Tibial nerve (tissue), 4 donors: Measurements from ENCODE around the gene NEDD4L. TPM values are rescaled to one million over a fixed set of nuclear protein-coding genes. Genes with fewer than 3 reads are reported as not detected.

ENCODE experiments used
- DNase-seq, 2 donors: peaks; one replicate each; pipeline ENCODE4 v3.0.0-alpha.2; 2019; ENCODE audit warnings: low spot score in 2 of 2
- H3K27ac ChIP-seq, 4 donors: fragments of 200-600 bp; sonication (generic) in 3 of 4; one replicate each; pipeline ENCODE4 v1.5.1; 2017 to 2019; ENCODE audit warnings: mild to moderate bottlenecking in 1 of 4
- H3K27me3 ChIP-seq, 2 donors: fragments of 200-600 bp; sonication (generic) in 1 of 2; one replicate each; pipeline versions ENCODE4 v1.5.1 to v1.6.0; 2017 to 2019
- H3K36me3 ChIP-seq, 3 donors: fragments of 200-600 bp; sonication (generic); one replicate each; pipeline ENCODE4 v1.5.1; 2018 to 2019
- H3K4me1 ChIP-seq, 4 donors: fragments of 200-600 bp; sonication (generic) in 3 of 4; one replicate each; pipeline ENCODE4 v1.5.1; 2017 to 2019
- H3K4me3 ChIP-seq, 4 donors: fragments of 200-600 bp; sonication (generic) in 3 of 4; one replicate each; pipeline ENCODE4 v1.5.1; 2017 to 2019; ENCODE audit warnings: mild to moderate bottlenecking in 1 of 4, moderate library complexity in 1 of 4
- H3K9me3 ChIP-seq, 4 donors: fragments of 200-600 bp; sonication (generic) in 3 of 4; one replicate each; pipeline ENCODE4 v1.5.1; 2017 to 2019
- CTCF ChIP-seq, 5 experiments: fragments of 200-600 bp in 3 of 5; fragments of 450-650 bp in 2 of 5; sonication (generic) in 3 of 5; IDR thresholded peaks; one replicate each; pipeline ENCODE4 v1.5.1; 2016 to 2019; ENCODE audit warnings: antibody characterized with exemption in 5 of 5, mild to moderate bottlenecking in 3 of 5, moderate library complexity in 2 of 5
- EP300 ChIP-seq, 2 donors: sonication (generic); formaldehyde crosslinking; IDR thresholded peaks; one replicate each; pipeline ENCODE4 v1.6.1; 2017; ENCODE audit warnings: antibody characterized with exemption in 2 of 2, mild to moderate bottlenecking in 1 of 2
- POLR2A ChIP-seq, 2 donors: fragments of 450-650 bp; IDR thresholded peaks; one replicate each; pipeline ENCODE4 v1.6.1; 2017; ENCODE audit warnings: antibody characterized with exemption in 2 of 2, mild to moderate bottlenecking in 2 of 2, moderate library complexity in 2 of 2
- WGBS, 2 donors: methylation state at CpG; one replicate each; pipeline ENCODE4 v1.1.5; 2018; 5-methylcytosine and 5-hydroxymethylcytosine counted together
- total RNA-seq, 4 donors: library from RNA; depleted of rRNA; stranded (reverse); fragments of >200 nt; gene quantifications; one replicate each; pipeline ENCODE4 v1.1.0, GENCODE V29; 2016

Gene NEDD4L
- total RNA-seq, 4 donors from 2014 or later, result 15.3 to 59.9 (median 26.8) TPM

DNA sequence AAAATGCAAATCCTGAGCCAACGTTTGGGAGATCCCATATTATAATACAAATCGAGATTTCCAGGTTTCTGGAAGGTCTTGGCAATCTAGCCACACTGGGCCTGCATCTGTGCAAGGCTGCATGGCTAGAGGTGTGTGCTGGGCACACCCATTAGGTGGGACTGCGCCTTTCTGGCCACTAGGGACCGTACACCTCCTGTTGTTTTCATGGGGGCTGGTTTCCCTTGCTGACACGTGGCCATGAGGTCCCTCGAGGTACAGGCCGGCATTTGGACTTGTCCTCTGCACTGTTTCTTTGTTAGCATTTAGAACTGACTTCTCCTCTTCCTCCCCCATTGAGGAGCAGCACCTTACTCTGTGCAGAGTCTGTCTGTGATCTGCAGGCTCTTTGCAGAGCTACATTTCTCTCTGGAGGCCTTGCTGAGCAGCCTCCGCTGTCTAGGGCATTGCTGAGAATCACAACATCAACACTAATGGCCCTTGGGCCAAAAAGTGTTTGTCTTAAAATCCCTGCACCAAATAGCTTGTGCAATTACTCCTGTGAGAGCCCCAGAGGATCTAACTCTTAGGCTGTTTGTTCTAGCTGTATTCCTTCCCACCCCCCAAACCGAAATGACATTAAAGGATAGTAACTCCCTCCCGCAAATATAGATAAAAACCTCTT lies 131.2 kb downstream of the NEDD4L start:
- Histone ChIP-seq H3K4me3 (no peak overlapping the region), H3K9me3 (no peaks in the 10 kb centered on the region), H3K4me1 (peaks cover 0 to 34% (median 8%) of the 10 kb centered on the region in 4 donors), H3K27me3 (no peaks in the 10 kb centered on the region), H3K36me3 (peaks cover 0 to 4% (median 0%) of the 10 kb centered on the region in 3 donors), H3K27ac (no peak overlapping the region)
- no peak for DNase-seq
- no peak for TF ChIP-seq POLR2A (IDR thresholded peaks at IDR 0.05)
- no peak for TF ChIP-seq CTCF (IDR thresholded peaks at IDR 0.05)
- no peak for TF ChIP-seq EP300 (IDR thresholded peaks at IDR 0.05)
- 58 to 60% methylated on average over 10 of the region's 10 CpGs for WGBS, 2 donors

- 89% methylated on average over 5 of the region's 5 CpGs for WGBS, 2 donors
- Histone ChIP-seq H3K9me3 (no peaks in the 10 kb centered on the region), H3K4me3 (no peak overlapping the region), H3K36me3 (peaks cover 0 to 4% (median 0%) of the 10 kb centered on the region in 3 donors), H3K27ac (no peak overlapping the region), H3K27me3 (no peaks in the 10 kb centered on the region), H3K4me1 (peaks cover 0 to 34% (median 8%) of the 10 kb centered on the region in 4 donors)
- no peak for DNase-seq
- TF ChIP-seq POLR2A (IDR thresholded peaks at IDR 0.05), result no peak
Observed at GRCh38 chr18:58175786-58176176, 131.8 kb downstream of the NEDD4L start.

DNA sequence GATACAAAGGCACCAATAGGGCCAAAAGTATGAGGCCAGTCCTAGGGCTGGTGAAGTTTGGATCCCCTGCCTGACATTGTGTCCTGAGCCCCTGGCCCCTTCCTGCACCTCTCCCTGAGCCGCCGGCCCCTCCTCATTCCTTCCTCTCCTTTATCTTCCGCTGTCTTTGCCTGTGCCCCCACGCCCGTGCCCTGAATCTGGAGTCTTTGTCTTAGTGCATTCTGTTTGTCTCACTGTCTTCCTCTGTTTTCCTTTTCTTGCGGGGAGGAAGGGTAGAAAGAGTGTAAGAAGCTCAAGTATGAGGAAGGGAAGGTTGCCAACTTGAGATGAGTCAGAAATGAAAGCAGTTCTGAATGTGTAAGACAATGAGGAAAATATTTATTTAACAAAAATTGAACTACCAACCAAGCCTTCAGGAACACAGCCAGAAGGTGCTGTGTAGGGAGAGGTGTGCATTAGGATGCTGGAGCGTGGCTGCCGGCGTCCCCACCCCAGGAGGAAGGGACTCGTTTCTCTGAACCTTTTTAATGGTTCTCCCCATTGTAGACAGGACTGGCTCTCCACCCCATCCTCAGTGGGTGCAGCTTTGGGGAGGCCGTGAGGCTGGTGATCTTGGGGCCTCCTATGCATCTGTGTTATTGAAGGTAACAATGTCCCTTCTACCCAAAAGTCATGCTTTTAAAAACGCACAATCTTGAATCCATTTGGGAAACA lies 133.1 kb downstream of the NEDD4L start:
- peak in 1 of 2 donors; percentile 24 for DNase-seq
- WGBS, 2 donors, result 41 to 50% methylated on average over 12 of the region's 12 CpGs
- Histone ChIP-seq H3K27me3 (no peaks in the 10 kb centered on the region), H3K27ac (no peak overlapping the region), H3K4me3 (no peak overlapping the region), H3K9me3 (no peaks in the 10 kb centered on the region), H3K4me1 (peaks cover 0 to 34% (median 8%) of the 10 kb centered on the region in 4 donors), H3K36me3 (no peaks in the 10 kb centered on the region)
- TF ChIP-seq POLR2A (IDR thresholded peaks at IDR 0.05), result no peak
- no peak for TF ChIP-seq EP300 (IDR thresholded peaks at IDR 0.05)
- no peak for TF ChIP-seq CTCF (IDR thresholded peaks at IDR 0.05)

GRCh38 chr18:58177896-58178470 lies 134.0 kb downstream of the NEDD4L start:
- TF ChIP-seq POLR2A (IDR thresholded peaks at IDR 0.05), result no peak
- no peak for TF ChIP-seq CTCF (IDR thresholded peaks at IDR 0.05)
- Histone ChIP-seq H3K27ac (no peak overlapping the region), H3K27me3 (no peaks in the 10 kb centered on the region), H3K4me1 (peaks cover 0 to 34% (median 8%) of the 10 kb centered on the region in 4 donors), H3K4me3 (no peak overlapping the region), H3K36me3 (no peaks in the 10 kb centered on the region), H3K9me3 (no peaks in the 10 kb centered on the region)
- DNase-seq, result no peak
- WGBS, 2 donors, result 53 to 70% methylated on average over 4 of the region's 4 CpGs

- 46 to 47% methylated on average over 8 of the region's 8 CpGs for WGBS, 2 donors
- no peak for DNase-seq
- Histone ChIP-seq H3K4me1 (peaks cover 0 to 34% (median 8%) of the 10 kb centered on the region in 4 donors), H3K27ac (no peak overlapping the region), H3K36me3 (no peaks in the 10 kb centered on the region), H3K4me3 (no peak overlapping the region), H3K9me3 (no peaks in the 10 kb centered on the region), H3K27me3 (no peaks in the 10 kb centered on the region)
- no peak for TF ChIP-seq POLR2A (IDR thresholded peaks at IDR 0.05)
- no peak for TF ChIP-seq EP300 (IDR thresholded peaks at IDR 0.05)
- TF ChIP-seq CTCF (IDR thresholded peaks at IDR 0.05), result no peak
Observed at GRCh38 chr18:58178511-58178910, 134.5 kb downstream of the NEDD4L start.
